Mesenchymal stem cell (in vitro differentiated cells and primary cell): Measurements from ENCODE around the gene TMEM61.
A peak's percentile ranks its signal among the peaks of the same experiment; 100 is the strongest.

Source experiments
- DNase-seq: peaks from one replicate; pipeline ENCODE4 v3.0.0-alpha.2; 2013
- H2AFZ ChIP-seq: one replicate; pipeline ENCODE4 v1.6.1; 2013; ENCODE audit warnings: low read depth, mild to moderate bottlenecking, control low read depth, inconsistent platforms, low read length, moderate library complexity
- H2AK5ac ChIP-seq: 2 replicates; pipeline ENCODE4 v1.6.1; 2013; ENCODE audit warnings: low read length, moderate library complexity, mild to moderate bottlenecking, inconsistent platforms; ENCODE audit not compliant: severe bottlenecking
- H2BK120ac ChIP-seq: one replicate; pipeline ENCODE4 v1.6.1; 2013; ENCODE audit warnings: low read depth, mild to moderate bottlenecking, inconsistent platforms, low read length, moderate library complexity
- H2BK12ac ChIP-seq, 2 experiments: one replicate each; pipeline ENCODE4 v1.6.1; 2013; ENCODE audit warnings: inconsistent platforms in 2 of 2, low read length in 2 of 2, mild to moderate bottlenecking in 2 of 2, moderate library complexity in 2 of 2, control low read depth in 1 of 2
- H2BK15ac ChIP-seq: one replicate; pipeline ENCODE4 v1.6.1; 2013; ENCODE audit warnings: mild to moderate bottlenecking, low read depth, inconsistent platforms; ENCODE audit not compliant: poor library complexity, severe bottlenecking
- H2BK5ac ChIP-seq: 2 replicates; pipeline ENCODE4 v1.6.1; 2013; ENCODE audit warnings: low read depth, mild to moderate bottlenecking, low read length, control low read depth, inconsistent platforms; ENCODE audit not compliant: poor library complexity, severe bottlenecking
- H3K14ac ChIP-seq, 2 experiments: one replicate each; pipeline ENCODE4 v1.6.1; 2013; ENCODE audit warnings: inconsistent platforms in 2 of 2, low read length in 2 of 2, control low read depth in 1 of 2, mild to moderate bottlenecking in 1 of 2, moderate library complexity in 1 of 2
- H3K18ac ChIP-seq, 2 experiments: one replicate each; pipeline ENCODE4 v1.6.1; 2013; ENCODE audit warnings: inconsistent platforms in 2 of 2, low read length in 2 of 2, control low read depth in 1 of 2, low read depth in 1 of 2, mild to moderate bottlenecking in 1 of 2
- H3K23ac ChIP-seq, 2 experiments: one replicate each; pipeline ENCODE4 v1.6.1; 2013; ENCODE audit warnings: inconsistent platforms in 2 of 2, low read length in 2 of 2, mild to moderate bottlenecking in 2 of 2, moderate library complexity in 2 of 2, control low read depth in 1 of 2
- H3K27ac ChIP-seq: 2 replicates; pipeline ENCODE4 v1.5.1; 2013; ENCODE audit warnings: mild to moderate bottlenecking, moderate library complexity, low read length, control low read depth, inconsistent platforms; ENCODE audit not compliant: poor library complexity, severe bottlenecking
- H3K27me3 ChIP-seq, 2 experiments: 2 replicates each; pipeline versions ENCODE4 v1.6.1 to v1.7.0; 2013; ENCODE audit warnings: low read length in 2 of 2, mild to moderate bottlenecking in 2 of 2, moderate library complexity in 2 of 2, control low read depth in 1 of 2, inconsistent platforms in 1 of 2; ENCODE audit not compliant: control insufficient read depth in 1 of 2, insufficient read depth in 1 of 2
- H3K36me3 ChIP-seq, 2 experiments: 2 replicates each; pipeline versions ENCODE4 v1.6.1 to v1.7.0; 2013; ENCODE audit warnings: low read length in 2 of 2, control low read depth in 1 of 2, inconsistent platforms in 1 of 2, low read depth in 1 of 2, mild to moderate bottlenecking in 1 of 2; ENCODE audit not compliant: insufficient read depth in 2 of 2, control insufficient read depth in 1 of 2
- H3K4ac ChIP-seq, 2 experiments: one replicate each; pipeline ENCODE4 v1.6.1; 2013; ENCODE audit warnings: inconsistent platforms in 2 of 2, low read length in 2 of 2, mild to moderate bottlenecking in 2 of 2, moderate library complexity in 2 of 2, control low read depth in 1 of 2, low read depth in 1 of 2
- H3K4me1 ChIP-seq: 2 replicates; pipeline ENCODE4 v1.6.1; 2013; ENCODE audit warnings: low read depth, low read length, control low read depth; ENCODE audit not compliant: control insufficient read depth, insufficient read depth
- H3K4me2 ChIP-seq: 2 replicates; pipeline ENCODE4 v1.6.1; 2013; ENCODE audit warnings: low read length, mild to moderate bottlenecking, inconsistent platforms; ENCODE audit not compliant: poor library complexity, severe bottlenecking
- H3K4me3 ChIP-seq, 2 experiments: 2 replicates each; pipeline versions ENCODE4 v1.5.1 to v1.7.0; 2013; ENCODE audit warnings: low read length in 2 of 2, mild to moderate bottlenecking in 2 of 2, control low read depth in 1 of 2, low read depth in 1 of 2; ENCODE audit not compliant: insufficient read depth in 1 of 2
- H3K79me1 ChIP-seq: replicated peaks from 2 replicates; pipeline ENCODE4 v1.6.1; 2013; ENCODE audit warnings: mild to moderate bottlenecking, control low read depth, low read length, inconsistent platforms; ENCODE audit not compliant: poor library complexity, severe bottlenecking
- H3K9ac ChIP-seq: 2 replicates; pipeline ENCODE4 v1.7.0; 2013; ENCODE audit warnings: mild to moderate bottlenecking, low read length, moderate library complexity
- H3K9me3 ChIP-seq: 2 replicates; pipeline ENCODE4 v1.7.0; 2013; ENCODE audit warnings: mild to moderate bottlenecking, low read length; ENCODE audit not compliant: control insufficient read depth
- H4K8ac ChIP-seq: one replicate; pipeline ENCODE4 v1.6.1; 2013; ENCODE audit warnings: inconsistent platforms, mild to moderate bottlenecking, low read length, moderate library complexity
- H4K91ac ChIP-seq: one replicate; pipeline ENCODE4 v1.6.1; 2013; ENCODE audit warnings: mild to moderate bottlenecking, low read length, inconsistent platforms
- WGBS: methylation state at CpG from one replicate; pipeline ENCODE4 v1.1.7; 2013; ENCODE audit warnings: mixed read lengths; 5-methylcytosine and 5-hydroxymethylcytosine counted together

The TMEM61 gene

DNA sequence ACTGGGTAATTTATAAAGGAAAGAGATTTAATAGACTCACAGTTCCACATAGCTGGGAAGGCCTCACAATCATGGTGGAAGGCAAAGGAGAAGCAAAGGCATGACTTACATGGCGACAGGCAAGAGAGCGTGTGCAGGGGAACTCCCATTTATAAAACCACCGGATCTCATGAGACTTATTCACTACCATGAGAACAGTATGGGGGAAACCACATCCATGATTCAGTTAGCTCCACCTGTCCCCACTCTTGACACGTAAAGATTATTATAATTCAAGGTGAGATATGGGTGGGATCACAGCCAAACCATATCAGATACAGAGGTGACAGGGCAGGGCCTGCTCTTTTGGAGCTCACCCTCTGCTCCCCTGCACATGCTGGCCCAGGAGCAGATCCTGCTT is 31.4 kb upstream of the TMEM61 start:
- H4K8ac ChIP-seq, result no peak overlapping the region
- H2AK5ac ChIP-seq, result no peak overlapping the region
- H3K36me3 ChIP-seq, result no peaks in the 10 kb centered on the region
- H3K4ac ChIP-seq, result no peak overlapping the region
- no peak for DNase-seq
- no peak overlapping the region for H3K23ac ChIP-seq
- H3K27ac ChIP-seq, result no peak overlapping the region
- H3K9ac ChIP-seq, result no peak overlapping the region
- H3K4me2 ChIP-seq, result no peak overlapping the region
- no peaks in the 10 kb centered on the region for H3K9me3 ChIP-seq
- H2BK15ac ChIP-seq, result no peak overlapping the region
- H3K4me1 ChIP-seq, result peaks cover 18% of the 10 kb centered on the region
- H2BK12ac ChIP-seq, result no peak overlapping the region
- H3K14ac ChIP-seq, result no peak overlapping the region
- H3K79me1 ChIP-seq, result no peaks in the 10 kb centered on the region
- H2BK5ac ChIP-seq, result no peak overlapping the region
- WGBS, result 100% methylated on average over 4 of the region's 4 CpGs
- H3K27me3 ChIP-seq, result no peaks in the 10 kb centered on the region
- H3K18ac ChIP-seq, result no peak overlapping the region
- no peak overlapping the region for H2BK120ac ChIP-seq
- no peak overlapping the region for H4K91ac ChIP-seq
- H3K4me3 ChIP-seq, result no peak overlapping the region
- H2AFZ ChIP-seq, result no peak overlapping the region

DNA sequence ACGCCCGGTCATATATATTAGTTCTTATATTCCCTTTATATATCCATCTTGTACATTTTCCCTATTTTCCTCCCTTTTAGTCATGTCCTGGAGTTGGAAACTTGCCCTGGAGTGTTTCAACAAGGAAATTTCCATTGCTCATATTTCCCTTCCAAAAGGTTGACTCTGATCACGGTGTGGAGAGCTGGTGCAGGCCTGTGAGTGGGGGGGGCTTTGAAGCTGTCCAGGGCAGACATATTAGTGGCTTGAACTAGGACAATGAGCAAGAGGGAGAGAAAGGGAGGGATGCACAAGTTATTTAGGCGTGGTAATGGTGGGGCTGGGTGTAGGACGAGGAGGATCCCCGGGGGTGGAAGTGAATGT is 30.4 kb upstream of the TMEM61 start:
- Histone ChIP-seq H2BK120ac (no peak overlapping the region), H3K4me3 (peak overlapping the region in 1 of 2 experiments; percentile 69), H3K4ac (peak overlapping the region; percentile 76 to 91), H3K9me3 (no peaks in the 10 kb centered on the region), H2AK5ac (no peak overlapping the region), H3K27ac (no peak overlapping the region), H3K4me1 (peaks cover 21% of the 10 kb centered on the region), H3K9ac (peak overlapping the region; percentile 86), H3K4me2 (no peak overlapping the region), H2AFZ (peak overlapping the region; percentile 95), H3K23ac (no peak overlapping the region), H2BK5ac (no peak overlapping the region), H4K91ac (peak overlapping the region; percentile 99), H2BK12ac (peak overlapping the region in 1 of 2 experiments; percentile 59), H4K8ac (peak overlapping the region; percentile 100), H3K36me3 (no peaks in the 10 kb centered on the region), H3K18ac (peak overlapping the region in 1 of 2 experiments; percentile 26), H3K27me3 (no peaks in the 10 kb centered on the region), H2BK15ac (no peak overlapping the region), H3K14ac (no peak overlapping the region), H3K79me1 (no peaks in the 10 kb centered on the region)
- DNase-seq, result peak; percentile 24
- 73% methylated on average over 6 of the region's 6 CpGs for WGBS

DNA sequence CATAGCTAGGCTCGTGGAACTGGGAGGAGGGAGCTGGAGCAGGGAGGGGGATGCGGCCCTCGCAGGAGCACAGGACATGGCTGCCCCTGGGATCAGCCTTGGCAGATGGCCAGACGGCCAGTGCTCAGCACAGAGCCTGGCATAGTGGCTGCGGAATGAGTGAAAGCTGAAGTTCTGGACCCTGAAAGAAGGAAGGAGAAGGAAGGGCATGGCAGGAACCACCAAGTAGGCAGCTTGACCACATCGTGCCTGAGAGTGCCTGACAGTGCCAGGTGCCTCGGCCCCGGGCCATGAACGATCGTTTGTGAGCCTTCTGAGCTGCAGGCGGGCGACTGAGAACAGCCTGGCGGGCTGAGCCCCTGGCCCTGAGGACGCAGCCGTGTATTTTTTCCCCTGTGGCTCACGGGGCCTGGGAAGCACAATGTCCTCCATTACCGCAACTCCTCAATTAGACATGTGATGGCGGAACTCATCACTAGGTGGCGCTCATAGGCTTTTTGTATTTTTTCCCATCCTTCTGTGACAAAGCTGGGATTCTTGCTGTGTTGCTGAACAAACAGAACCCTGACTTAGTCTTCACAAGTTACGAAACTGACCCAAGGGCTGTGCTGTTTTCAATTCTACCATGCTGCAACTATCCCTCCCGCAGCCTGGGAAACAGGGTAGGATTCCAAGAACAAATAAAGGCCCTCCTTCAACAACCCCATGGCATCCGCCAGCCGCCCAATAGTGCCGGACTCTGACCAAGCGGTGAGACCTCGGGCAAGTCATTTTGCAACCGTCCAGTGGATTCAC is 29.9 kb upstream of the TMEM61 start:
- H3K4ac ChIP-seq, result peak overlapping the region; percentile 76 to 91
- no peak overlapping the region for H3K4me2 ChIP-seq
- peak overlapping the region; percentile 59 to 95 for H2BK12ac ChIP-seq
- H3K9me3 ChIP-seq, result no peaks in the 10 kb centered on the region
- no peak overlapping the region for H3K14ac ChIP-seq
- no peak overlapping the region for H3K23ac ChIP-seq
- H2BK15ac ChIP-seq, result peak overlapping the region; percentile 90
- H2AFZ ChIP-seq, result peak overlapping the region; percentile 95
- H4K91ac ChIP-seq, result peak overlapping the region; percentile 99
- peak overlapping the region; percentile 70 for H2AK5ac ChIP-seq
- no peak overlapping the region for H2BK5ac ChIP-seq
- peak overlapping the region; percentile 100 for H4K8ac ChIP-seq
- H3K27me3 ChIP-seq, result no peaks in the 10 kb centered on the region
- H3K4me3 ChIP-seq, result peak overlapping the region in 1 of 2 experiments; percentile 69
- H3K36me3 ChIP-seq, result no peaks in the 10 kb centered on the region
- peaks cover 19% of the 10 kb centered on the region for H3K4me1 ChIP-seq
- no peak overlapping the region for H3K27ac ChIP-seq
- DNase-seq, result peak; percentile 87
- no peaks in the 10 kb centered on the region for H3K79me1 ChIP-seq
- peak overlapping the region; percentile 26 to 86 for H3K18ac ChIP-seq
- WGBS, result 43% methylated on average over 27 of the region's 27 CpGs
- peak overlapping the region; percentile 86 for H3K9ac ChIP-seq
- peak overlapping the region; percentile 57 for H2BK120ac ChIP-seq

DNA sequence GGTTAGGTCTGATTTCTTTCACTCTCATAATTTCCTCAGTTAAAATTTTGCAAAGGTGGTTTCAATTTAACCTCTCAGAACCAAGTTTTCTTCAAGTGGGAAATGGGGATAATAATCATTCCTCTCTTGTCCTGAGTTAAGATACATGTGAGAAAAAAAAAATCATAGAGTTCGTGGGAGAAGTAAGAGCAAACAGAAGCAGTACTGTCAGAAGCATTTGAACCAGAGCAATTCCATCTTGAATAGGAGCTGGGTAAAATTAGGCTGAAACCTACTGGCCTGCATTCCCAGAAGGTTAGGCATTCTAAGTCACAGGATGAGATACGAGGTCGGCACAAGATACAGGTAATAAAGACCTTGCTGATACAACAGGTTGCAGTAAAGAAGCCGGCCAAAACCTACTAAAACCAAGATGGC is 28.6 kb upstream of the TMEM61 start:
- 90% methylated on average over 4 of the region's 4 CpGs for whole genome bisulfite sequencing
- H3K4me2 ChIP-seq, result no peak overlapping the region

More for the DNA sequence above, 28.6 kb upstream of the TMEM61 start:
- Histone ChIP-seq H3K14ac (no peak overlapping the region), H3K27me3 (no peaks in the 10 kb centered on the region), H3K18ac (no peak overlapping the region), H2AFZ (no peak overlapping the region), H2AK5ac (no peak overlapping the region), H4K91ac (no peak overlapping the region), H2BK12ac (no peak overlapping the region), H3K23ac (no peak overlapping the region), H3K36me3 (no peaks in the 10 kb centered on the region), H3K4me1 (peaks cover 18% of the 10 kb centered on the region), H3K9ac (no peak overlapping the region), H3K27ac (no peak overlapping the region), H3K79me1 (no peaks in the 10 kb centered on the region), H3K4ac (no peak overlapping the region), H3K9me3 (no peaks in the 10 kb centered on the region), H2BK5ac (no peak overlapping the region), H4K8ac (no peak overlapping the region), H2BK15ac (no peak overlapping the region), H2BK120ac (no peak overlapping the region), H3K4me3 (no peak overlapping the region)
- no peak for DNase-seq
